ENCODE results near the gene TCAP.

TCAP gene

GRCh38 chr17:39679521-39680192 lies 14.5 kb downstream of the TCAP start:
- H3K9ac ChIP-seq (ENCODE audit: low read depth, low read length): no peak overlapping the region; the same call in 1 of the 2 replicates
- H3K27me3 ChIP-seq (ENCODE audit: insufficient read depth, low read length): no peaks in the 10 kb centered on the region
- H3K27ac ChIP-seq (ENCODE audit: low read length): no peak overlapping the region

DNA sequence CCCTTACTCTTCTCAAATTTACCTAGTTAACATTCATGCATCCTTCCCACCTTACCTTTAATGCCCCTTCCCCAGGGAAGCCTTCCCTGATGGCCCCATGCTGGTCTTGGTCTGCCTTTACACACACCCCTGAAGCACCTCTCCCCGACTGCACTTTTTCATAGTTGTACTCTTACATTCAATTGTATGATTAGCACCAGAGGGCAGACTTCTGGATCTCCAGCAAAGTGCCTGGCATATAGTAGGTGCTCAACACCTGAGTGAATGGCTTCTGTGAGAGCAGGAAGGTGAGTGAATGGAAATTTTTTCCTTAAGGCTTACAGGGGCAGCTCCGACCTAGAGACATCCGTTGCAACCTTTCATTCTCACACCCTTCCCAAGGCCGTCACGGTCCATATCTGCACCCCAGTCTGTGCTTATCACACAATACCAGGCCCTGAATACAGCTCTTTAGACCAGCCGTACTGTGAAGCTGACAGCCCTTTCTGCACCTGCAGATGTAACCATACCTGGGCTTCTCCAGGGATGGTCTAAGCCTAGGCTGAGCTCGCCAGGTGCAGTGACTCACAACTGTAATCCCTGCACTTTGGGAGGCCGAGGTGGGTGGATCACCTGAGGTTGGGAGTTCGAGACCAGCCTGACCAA lies 18.3 kb downstream of the TCAP start:
- Histone ChIP-seq H3K4me1 (ENCODE audit: insufficient read depth, low read length) (peaks cover 11% of the 10 kb centered on the region; the same call in 1 of the 2 replicates), H3K36me3 (ENCODE audit: insufficient read depth, low read depth, low read length) (peaks cover 21% of the 10 kb centered on the region), H3K9me3 (ENCODE audit: insufficient read depth, low read depth, low read length) (no peaks in the 10 kb centered on the region), H3K27ac (ENCODE audit: low read length) (no peak overlapping the region), H3K27me3 (ENCODE audit: insufficient read depth, low read length) (no peaks in the 10 kb centered on the region), H3K4me3 (ENCODE audit: low read length) (no peak overlapping the region), H3K9ac (ENCODE audit: low read depth, low read length) (no peak overlapping the region)

More at GRCh38 chr17:39679521-39680192, 14.5 kb downstream of the TCAP start:
- peaks cover 2% of the 10 kb centered on the region; the same call in 1 of the 2 replicates for H3K4me1 ChIP-seq (ENCODE audit: insufficient read depth, low read length)
- no peaks in the 10 kb centered on the region for H3K9me3 ChIP-seq (ENCODE audit: insufficient read depth, low read depth, low read length)
- H3K36me3 ChIP-seq (ENCODE audit: insufficient read depth, low read depth, low read length): peaks cover 35% of the 10 kb centered on the region
- no peak overlapping the region for H3K4me3 ChIP-seq (ENCODE audit: low read length)

DNA sequence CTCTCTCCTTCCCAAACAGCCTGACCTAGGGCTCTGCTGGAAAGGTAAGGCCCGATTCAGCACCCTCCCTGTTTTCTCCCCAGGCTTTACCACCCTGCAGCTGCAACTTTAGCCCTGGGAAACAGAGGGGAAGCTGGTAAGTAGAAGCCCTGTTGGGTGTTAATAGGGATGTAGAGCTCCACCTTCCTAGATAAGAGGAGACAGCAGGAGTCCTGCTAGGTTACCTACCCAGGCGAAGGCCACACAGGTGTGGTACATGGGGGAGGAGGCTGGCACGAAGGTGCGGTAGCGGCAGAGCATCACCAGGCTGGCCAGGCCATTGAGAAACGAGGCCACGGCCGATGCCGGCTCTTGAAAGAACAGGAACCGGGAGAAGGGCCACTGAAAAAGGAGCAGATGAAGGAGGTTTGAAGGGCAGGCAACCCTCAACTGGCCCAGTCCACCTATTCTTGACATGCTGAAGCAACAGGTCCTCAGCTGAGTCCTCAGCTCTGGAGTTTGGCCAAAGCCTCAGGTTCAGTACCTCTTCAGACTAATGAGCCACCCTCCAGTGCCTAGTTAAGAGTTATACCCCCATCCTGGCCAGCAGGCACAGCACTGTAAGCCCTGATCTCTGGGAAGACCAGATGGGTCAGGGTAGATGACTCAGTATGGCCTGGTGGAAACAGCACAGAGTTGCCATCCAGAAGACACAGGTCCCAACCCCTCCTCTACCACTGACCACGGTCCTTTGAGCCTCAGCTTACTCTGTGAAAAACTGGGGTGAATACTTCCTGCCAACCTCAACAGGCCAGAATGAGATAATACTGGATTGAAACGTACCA lies 19.4 kb downstream of the TCAP start:
- no peaks in the 10 kb centered on the region for H3K27me3 ChIP-seq (ENCODE audit: insufficient read depth, low read length)
- no peaks in the 10 kb centered on the region for H3K9me3 ChIP-seq (ENCODE audit: insufficient read depth, low read depth, low read length)
- no peak overlapping the region for H3K4me3 ChIP-seq (ENCODE audit: low read length)
- peaks cover 15% of the 10 kb centered on the region; the same call in 1 of the 2 replicates for H3K4me1 ChIP-seq (ENCODE audit: insufficient read depth, low read length)
- no peak overlapping the region for H3K27ac ChIP-seq (ENCODE audit: low read length)
- no peak overlapping the region for H3K9ac ChIP-seq (ENCODE audit: low read depth, low read length)
- peaks cover 18% of the 10 kb centered on the region for H3K36me3 ChIP-seq (ENCODE audit: insufficient read depth, low read depth, low read length)

DNA sequence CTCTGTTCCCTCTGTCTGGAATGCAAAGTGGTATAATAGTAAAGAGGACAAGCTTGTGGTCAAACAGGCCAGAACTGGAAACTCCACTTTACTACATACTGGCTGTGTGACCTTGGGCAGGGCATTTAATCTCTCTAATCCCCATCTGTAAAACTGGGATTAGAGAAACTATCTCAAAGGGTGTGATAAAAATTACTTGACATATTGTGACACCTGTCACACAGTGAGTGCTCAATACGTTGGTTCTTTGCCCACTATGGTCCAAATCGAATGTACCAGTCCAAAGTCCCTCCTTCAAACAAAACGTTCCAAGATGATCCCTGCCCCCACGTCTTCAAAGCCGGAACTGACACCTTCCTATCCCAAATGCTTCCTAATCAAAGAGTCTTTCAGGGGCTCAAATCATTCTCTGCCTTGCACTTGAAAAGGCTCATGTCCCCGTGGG lies 22.0 kb downstream of the TCAP start:
- Histone ChIP-seq H3K4me3 (ENCODE audit: low read length) (peak overlapping the region; percentile 89), H3K27ac (ENCODE audit: low read length) (peak overlapping the region; percentile 26), H3K36me3 (ENCODE audit: insufficient read depth, low read depth, low read length) (peaks cover 7% of the 10 kb centered on the region), H3K9me3 (ENCODE audit: insufficient read depth, low read depth, low read length) (no peaks in the 10 kb centered on the region), H3K9ac (ENCODE audit: low read depth, low read length) (peak overlapping the region; percentile 94; the same call in 1 of the 2 replicates), H3K27me3 (ENCODE audit: insufficient read depth, low read length) (no peaks in the 10 kb centered on the region), H3K4me1 (ENCODE audit: insufficient read depth, low read length) (peaks cover 25% of the 10 kb centered on the region)

DNA sequence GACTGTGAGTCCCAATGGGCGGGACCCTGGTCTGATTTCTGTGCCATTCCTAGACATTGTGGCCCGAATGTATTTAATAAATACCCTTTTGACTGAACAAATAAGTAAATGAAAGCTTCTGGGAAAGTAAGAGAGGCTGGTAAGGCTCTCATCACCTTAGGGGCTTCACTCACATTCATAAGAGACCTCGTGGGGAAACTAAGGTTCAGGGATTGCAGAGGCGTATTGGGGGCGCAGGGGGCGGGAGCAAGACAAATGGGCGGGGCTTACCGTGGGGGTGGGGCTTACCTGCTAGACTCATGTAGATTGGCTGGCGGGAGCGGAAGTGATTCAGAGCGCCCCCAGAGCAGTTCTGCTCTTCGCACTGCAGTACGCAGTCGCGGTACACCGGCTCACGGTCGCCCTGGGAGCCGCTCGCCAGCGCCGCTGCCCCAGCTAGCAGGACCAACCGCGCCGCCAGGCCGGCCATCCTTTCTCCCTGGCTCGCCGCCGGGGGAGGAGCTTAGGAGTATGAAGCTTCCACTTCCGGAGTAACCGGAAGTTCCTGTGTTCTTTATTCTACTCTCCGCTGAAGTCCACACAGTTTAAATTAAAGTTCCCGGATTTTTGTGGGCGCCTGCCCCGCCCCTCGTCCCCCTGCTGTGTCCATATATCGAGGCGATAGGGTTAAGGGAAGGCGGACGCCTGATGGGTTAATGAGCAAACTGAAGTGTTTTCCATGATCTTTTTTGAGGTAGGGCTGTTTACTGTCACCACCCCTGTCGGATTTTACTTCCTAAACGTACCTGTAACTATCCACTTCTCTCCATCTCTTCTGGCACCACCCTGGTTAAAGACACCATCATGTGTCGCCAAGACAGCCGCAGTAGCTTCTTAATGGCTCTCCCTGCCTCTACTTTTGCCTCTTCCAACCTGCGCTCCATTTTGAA lies 22.7 kb downstream of the TCAP start, which contains the start of gene PGAP3:
Gene PGAP3 (minus strand): TSS at position 512 of the 929 bp plus-strand sequence. CDS start 43 bp downstream, at position 469.
- H3K27ac ChIP-seq (ENCODE audit: low read length): peak within 1 kb of the TSS; percentile 95
- peaks cover 7% of the 10 kb centered on the region for H3K36me3 ChIP-seq (ENCODE audit: insufficient read depth, low read depth, low read length)
- H3K9me3 ChIP-seq (ENCODE audit: insufficient read depth, low read depth, low read length): no peaks in the 10 kb centered on the region
- H3K27me3 ChIP-seq (ENCODE audit: insufficient read depth, low read length): no peaks in the 10 kb centered on the region
- peak within 1 kb of the TSS; percentile 89 for H3K4me3 ChIP-seq (ENCODE audit: low read length)
- H3K9ac ChIP-seq (ENCODE audit: low read depth, low read length): peak within 1 kb of the TSS; percentile 94
- H3K4me1 ChIP-seq (ENCODE audit: insufficient read depth, low read length): peaks cover 25% of the 10 kb centered on the region

GRCh38 chr17:39688475-39688835 lies 23.3 kb downstream of the TCAP start:
- H3K9ac ChIP-seq (ENCODE audit: low read depth, low read length): peak overlapping the region; percentile 94
- no peaks in the 10 kb centered on the region for H3K27me3 ChIP-seq (ENCODE audit: insufficient read depth, low read length)
- H3K9me3 ChIP-seq (ENCODE audit: insufficient read depth, low read depth, low read length): no peaks in the 10 kb centered on the region
- peaks cover 25% of the 10 kb centered on the region for H3K4me1 ChIP-seq (ENCODE audit: insufficient read depth, low read length)
- peak overlapping the region; percentile 95 for H3K27ac ChIP-seq (ENCODE audit: low read length)
- H3K36me3 ChIP-seq (ENCODE audit: insufficient read depth, low read depth, low read length): peaks cover 7% of the 10 kb centered on the region
- H3K4me3 ChIP-seq (ENCODE audit: low read length): peak overlapping the region; percentile 89

DNA sequence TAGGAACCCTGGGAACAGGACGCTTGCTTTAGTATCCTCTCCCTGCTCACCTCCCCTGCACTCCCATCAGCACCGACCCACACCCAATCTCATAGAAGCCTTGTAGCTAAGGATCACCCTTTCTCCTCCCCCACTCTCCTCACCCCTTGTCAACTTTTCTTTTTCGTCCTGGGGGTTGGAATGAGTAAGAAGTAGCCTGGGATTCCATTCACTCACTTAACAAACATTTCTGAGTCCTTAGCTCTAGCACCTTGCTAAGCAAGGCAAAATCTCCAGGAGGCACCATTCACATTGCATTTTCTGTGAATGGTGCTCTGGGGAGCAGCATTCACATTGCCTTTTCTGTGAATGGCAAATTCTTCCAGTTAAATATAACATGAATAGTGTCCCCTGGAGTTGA lies 23.8 kb downstream of the TCAP start:
- Histone ChIP-seq H3K27me3 (ENCODE audit: insufficient read depth, low read length) (no peaks in the 10 kb centered on the region), H3K9ac (ENCODE audit: low read depth, low read length) (peak overlapping the region; percentile 94), H3K9me3 (ENCODE audit: insufficient read depth, low read depth, low read length) (no peaks in the 10 kb centered on the region), H3K4me1 (ENCODE audit: insufficient read depth, low read length) (peaks cover 25% of the 10 kb centered on the region), H3K4me3 (ENCODE audit: low read length) (peak overlapping the region; percentile 89), H3K36me3 (ENCODE audit: insufficient read depth, low read depth, low read length) (peaks cover 7% of the 10 kb centered on the region), H3K27ac (ENCODE audit: low read length) (peak overlapping the region; percentile 95)

- Histone ChIP-seq H3K9me3 (ENCODE audit: insufficient read depth, low read depth, low read length) (no peaks in the 10 kb centered on the region), H3K27me3 (ENCODE audit: insufficient read depth, low read length) (no peaks in the 10 kb centered on the region), H3K9ac (ENCODE audit: low read depth, low read length) (peak overlapping the region; percentile 63; the same call in 1 of the 2 replicates), H3K27ac (ENCODE audit: low read length) (peak overlapping the region; percentile 4), H3K4me3 (ENCODE audit: low read length) (no peak overlapping the region), H3K36me3 (ENCODE audit: insufficient read depth, low read depth, low read length) (no peaks in the 10 kb centered on the region), H3K4me1 (ENCODE audit: insufficient read depth, low read length) (peaks cover 44% of the 10 kb centered on the region)
These were observed 29.4 kb downstream of the TCAP start for GRCh38 chr17:39694593-39694992.

DNA sequence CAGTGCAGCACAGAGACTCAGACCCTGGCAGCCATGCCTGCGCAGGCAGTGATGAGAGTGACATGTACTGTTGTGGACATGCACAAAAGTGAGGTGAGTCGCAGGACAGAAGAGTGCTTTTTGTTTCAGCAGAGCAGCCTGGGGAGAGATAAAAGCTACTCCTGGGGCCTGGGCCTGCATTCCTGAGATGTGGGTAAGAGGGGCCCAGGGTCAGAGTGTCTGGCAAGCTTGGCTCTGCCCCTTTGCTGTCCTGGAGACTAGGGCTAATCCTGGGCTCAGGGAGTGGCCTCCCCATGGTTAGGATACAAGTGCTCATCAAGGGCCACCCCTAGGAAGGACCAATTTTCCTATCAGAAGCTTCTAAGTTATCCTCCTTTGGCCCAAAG lies 29.9 kb downstream of the TCAP start:
- no peaks in the 10 kb centered on the region for H3K27me3 ChIP-seq (ENCODE audit: insufficient read depth, low read length)
- H3K9ac ChIP-seq (ENCODE audit: low read depth, low read length): peak overlapping the region; percentile 63; the same call in 1 of the 2 replicates
- no peak overlapping the region for H3K4me3 ChIP-seq (ENCODE audit: low read length)
- H3K36me3 ChIP-seq (ENCODE audit: insufficient read depth, low read depth, low read length): no peaks in the 10 kb centered on the region
- H3K27ac ChIP-seq (ENCODE audit: low read length): peak overlapping the region; percentile 17
- no peaks in the 10 kb centered on the region for H3K9me3 ChIP-seq (ENCODE audit: insufficient read depth, low read depth, low read length)
- peaks cover 39% of the 10 kb centered on the region for H3K4me1 ChIP-seq (ENCODE audit: insufficient read depth, low read length)

DNA sequence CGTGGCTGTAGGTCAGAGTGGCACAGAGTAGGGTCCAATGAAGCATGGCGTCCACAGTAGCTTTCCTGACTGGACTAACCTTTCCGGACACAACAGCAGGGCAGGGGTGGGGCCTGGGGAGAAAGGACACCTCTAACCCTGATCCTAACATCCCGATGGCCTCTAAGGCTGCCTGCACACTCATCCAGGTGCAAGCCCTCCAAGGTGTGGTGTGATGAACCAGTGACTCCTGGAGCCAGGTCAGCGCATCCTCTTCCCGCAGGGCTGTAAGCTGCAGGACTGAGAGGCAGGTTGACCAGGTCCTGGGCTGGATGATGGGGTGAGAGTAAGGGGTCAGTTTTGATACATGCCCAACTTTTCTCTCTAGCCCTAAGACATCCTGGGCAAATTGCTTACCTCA lies 31.6 kb downstream of the TCAP start:
- Histone ChIP-seq H3K4me1 (ENCODE audit: insufficient read depth, low read length) (peaks cover 33% of the 10 kb centered on the region; the same call in 1 of the 2 replicates), H3K36me3 (ENCODE audit: insufficient read depth, low read depth, low read length) (peaks cover 1% of the 10 kb centered on the region; the same call in 1 of the 2 replicates), H3K27ac (ENCODE audit: low read length) (peak overlapping the region; percentile 80), H3K9ac (ENCODE audit: low read depth, low read length) (peak overlapping the region; percentile 58; the same call in 1 of the 2 replicates), H3K9me3 (ENCODE audit: insufficient read depth, low read depth, low read length) (no peaks in the 10 kb centered on the region), H3K27me3 (ENCODE audit: insufficient read depth, low read length) (no peaks in the 10 kb centered on the region), H3K4me3 (ENCODE audit: low read length) (peak overlapping the region; percentile 36; the same call in 1 of the 2 replicates)
